A549 (cell line): ENCODE measurements around the gene MAP1LC3A. TPM values are rescaled to one million over a fixed set of nuclear protein-coding genes. Genes with fewer than 3 reads are reported as not detected.

Experiments
- ATAC-seq, 2 experiments: fragments of 200-7000 bp in 1 of 2; fragments of >200 bp in 1 of 2; cut with Nextera tagmentation in 1 of 2; cut with Tn5 transposase in 1 of 2; 3 replicates each; pipeline versions ENCODE4 v1.8.0 to v1.9.1; 2018 to 2020; ENCODE audit warnings: mild to moderate bottlenecking in 1 of 2, moderate library complexity in 1 of 2
- CTCF ChIA-PET: fragments of 300-600 bp; sonication (Branson Sonifier 250); formaldehyde crosslinking; extraction: SDS; loops from one replicate; lab custom pipeline; 2021; ENCODE audit warnings: antibody characterized with exemption, inconsistent platforms; lab: Yijun Ruan, JAX
- POLR2A ChIA-PET: fragments of 350-600 bp; formaldehyde crosslinking; extraction: SDS; loops from one replicate; lab custom pipeline; 2021; ENCODE audit warnings: antibody characterized with exemption, inconsistent platforms; lab: Yijun Ruan, JAX
- DNase-seq, 2 experiments: peaks; one replicate each; pipeline versions ENCODE4 v3.0.0 to v3.0.0-alpha.2; 2011 to 2016; ENCODE audit warnings: low read depth in 1 of 2, low spot score in 1 of 2
- FAIRE-seq: peaks from 2 replicates; lab custom pipeline; 2011; peaks lifted over from hg19 to GRCh38; lab: Jason Lieb, UNC
- H3K27ac ChIP-seq, 2 experiments: fragments of >200 bp; sonication (Bioruptor Twin); formaldehyde crosslinking; 3 replicates each; pipeline ENCODE4 v1.5.1; 2016 to 2017
- H3K4me1 ChIP-seq: fragments of >200 bp; sonication (Bioruptor Twin); formaldehyde crosslinking; 3 replicates; pipeline ENCODE4 v1.6.1; 2016
- H3K4me2 ChIP-seq: fragments of >200 bp; sonication (Bioruptor Twin); formaldehyde crosslinking; 3 replicates; pipeline ENCODE4 v1.6.1; 2016
- H3K4me3 ChIP-seq: fragments of >200 bp; sonication (Bioruptor Twin); formaldehyde crosslinking; 3 replicates; pipeline ENCODE4 v1.5.1; 2016
- H3K9me3 ChIP-seq: fragments of >200 bp; sonication (Bioruptor Twin); formaldehyde crosslinking; 3 replicates; pipeline ENCODE4 v1.6.1; 2016
- CBX8 ChIP-seq: fragments of 200-600 bp; sonication (generic); IDR thresholded peaks from 2 replicates; pipeline ENCODE4 v1.6.1; 2016
- EHF ChIP-seq: fragments of 250-450 bp; sonication (Bioruptor Pico); IDR thresholded peaks from 2 replicates; pipeline ENCODE4 v1.5.0; 2020; ENCODE audit warnings: mild to moderate bottlenecking
- EHMT2 ChIP-seq: fragments of 200-600 bp; sonication (generic); IDR thresholded peaks from 2 replicates; pipeline ENCODE4 v1.6.1; 2016; ENCODE audit warnings: antibody characterized with exemption, low read depth, mild to moderate bottlenecking, moderate library complexity
- EP300 ChIP-seq, 2 experiments: fragments of >200 bp; sonication (Bioruptor Twin); formaldehyde crosslinking; IDR thresholded peaks; 2 replicates in 1 of 2; 3 replicates in 1 of 2; pipeline ENCODE4 v1.6.1; 2016 to 2017
- ESRRA ChIP-seq: fragments of 150-350 bp; IDR thresholded peaks from 2 replicates; pipeline ENCODE4 v1.6.1; 2014; ENCODE audit warnings: mild to moderate bottlenecking, low read length, borderline replicate concordance
- HOXB5 ChIP-seq: fragments of 250-450 bp; sonication (Bioruptor Pico); IDR thresholded peaks from 2 replicates; pipeline ENCODE4 v1.5.0; 2020; ENCODE audit warnings: mild to moderate bottlenecking, moderate library complexity
- KDM5A ChIP-seq: fragments of 200-600 bp; sonication (generic); IDR thresholded peaks from 2 replicates; pipeline ENCODE4 v1.6.1; 2016; ENCODE audit warnings: antibody characterized with exemption, mild to moderate bottlenecking
- MAZ ChIP-seq: fragments of 150-350 bp; IDR thresholded peaks from 2 replicates; pipeline ENCODE4 v1.6.1; 2014; ENCODE audit warnings: antibody characterized with exemption, low read depth, low read length, borderline replicate concordance
- NFE2L2 ChIP-seq: fragments of 150-350 bp; conservative IDR thresholded peaks from 2 replicates; pipeline ENCODE4 v1.6.1; 2014; ENCODE audit warnings: low read length
- NR3C1 ChIP-seq: fragments of >200 bp; sonication (Bioruptor Twin); formaldehyde crosslinking; IDR thresholded peaks from 3 replicates; pipeline ENCODE4 v1.6.1; 2017
- POLR2AphosphoS2 ChIP-seq: conservative IDR thresholded peaks from 2 replicates; pipeline ENCODE4 v1.6.1; 2012; ENCODE audit warnings: low read length, improper control_type of control experiment, inconsistent platforms
- RAD21 ChIP-seq, 2 experiments: fragments of >200 bp in 1 of 2; sonication (Bioruptor Twin) in 1 of 2; formaldehyde crosslinking in 1 of 2; IDR thresholded peaks in 1 of 2; conservative IDR thresholded peaks in 1 of 2; 2 replicates in 1 of 2; 3 replicates in 1 of 2; pipeline ENCODE4 v1.6.1; 2012 to 2018; ENCODE audit warnings: inconsistent platforms in 1 of 2
- RNF2 ChIP-seq: fragments of 200-600 bp; sonication (generic); IDR thresholded peaks from 2 replicates; pipeline ENCODE4 v1.6.1; 2016; ENCODE audit warnings: low read depth, mild to moderate bottlenecking, antibody characterized with exemption, moderate library complexity, borderline replicate concordance
- SMC3 ChIP-seq: fragments of >200 bp; sonication (Bioruptor Twin); formaldehyde crosslinking; IDR thresholded peaks from 3 replicates; pipeline ENCODE4 v1.6.1; 2018; ENCODE audit warnings: inconsistent platforms
- TFCP2L1 ChIP-seq: fragments of 250-450 bp; sonication (Bioruptor Pico); IDR thresholded peaks from 2 replicates; pipeline ENCODE4 v1.5.0; 2021; ENCODE audit warnings: mild to moderate bottlenecking
- ZC3H11A ChIP-seq: fragments of 450-650 bp; IDR thresholded peaks from 2 replicates; pipeline ENCODE4 v1.6.1; 2014; ENCODE audit warnings: antibody characterized with exemption, mild to moderate bottlenecking
- ZFP36 ChIP-seq: fragments of 450-650 bp; IDR thresholded peaks from 2 replicates; pipeline ENCODE4 v1.6.1; 2014; ENCODE audit warnings: borderline replicate concordance; ENCODE audit not compliant: partially characterized antibody
- whole genome bisulfite sequencing: methylation state at CpG from one replicate; pipeline ENCODE4 v1.1.6; 2017; ENCODE audit errors: missing lambda C conversion rate; 5-methylcytosine and 5-hydroxymethylcytosine counted together
- polyA plus RNA-seq, 4 experiments: library from polyadenylated mRNA; depleted of rRNA in 3 of 4; stranded (reverse); fragments of >200 nt; fragmentation: RNase III in 1 of 4; extraction: RNeasy Plus Mini Kit Qiagen cat#74134 plus additional on column Dnase treatment in 1 of 4; gene quantifications; 2 replicates in 3 of 4; 3 replicates in 1 of 4; pipeline ENCODE4 v1.2.3, GENCODE V29; 2011 to 2017
- TF ChIP-seq, protein P1 (sequence below): IDR thresholded peaks from 2 replicates; pipeline ENCODE4 v1.6.1; 2012
- TF ChIP-seq, protein P2 (sequence below): IDR thresholded peaks from 2 replicates; pipeline ENCODE4 v1.6.1; 2012
- TF ChIP-seq, protein P3 (sequence below): fragments of >200 bp; sonication (Bioruptor Twin); formaldehyde crosslinking; IDR thresholded peaks from 3 replicates; pipeline ENCODE4 v1.5.1; 2016
- TF ChIP-seq, protein P4 (sequence below): fragments of >200 bp; sonication (Bioruptor Twin); formaldehyde crosslinking; IDR thresholded peaks from 3 replicates; pipeline ENCODE4 v1.6.1; 2016
- TF ChIP-seq, protein P5 (sequence below): fragments of 150-350 bp; IDR thresholded peaks from 2 replicates; pipeline ENCODE4 v1.6.1; 2014; ENCODE audit warnings: low read depth, mild to moderate bottlenecking, low read length
- TF ChIP-seq, protein P6 (sequence below): fragments of 250-450 bp; sonication (Bioruptor Pico); IDR thresholded peaks from 2 replicates; pipeline ENCODE4 v1.5.0; 2021; ENCODE audit warnings: mild to moderate bottlenecking, moderate library complexity, borderline replicate concordance

The MAP1LC3A gene
- polyA plus RNA-seq, 2 of the 4 experiments (the other 2 are of a cell fraction) = 4.3 to 15.7 TPM

DNA sequence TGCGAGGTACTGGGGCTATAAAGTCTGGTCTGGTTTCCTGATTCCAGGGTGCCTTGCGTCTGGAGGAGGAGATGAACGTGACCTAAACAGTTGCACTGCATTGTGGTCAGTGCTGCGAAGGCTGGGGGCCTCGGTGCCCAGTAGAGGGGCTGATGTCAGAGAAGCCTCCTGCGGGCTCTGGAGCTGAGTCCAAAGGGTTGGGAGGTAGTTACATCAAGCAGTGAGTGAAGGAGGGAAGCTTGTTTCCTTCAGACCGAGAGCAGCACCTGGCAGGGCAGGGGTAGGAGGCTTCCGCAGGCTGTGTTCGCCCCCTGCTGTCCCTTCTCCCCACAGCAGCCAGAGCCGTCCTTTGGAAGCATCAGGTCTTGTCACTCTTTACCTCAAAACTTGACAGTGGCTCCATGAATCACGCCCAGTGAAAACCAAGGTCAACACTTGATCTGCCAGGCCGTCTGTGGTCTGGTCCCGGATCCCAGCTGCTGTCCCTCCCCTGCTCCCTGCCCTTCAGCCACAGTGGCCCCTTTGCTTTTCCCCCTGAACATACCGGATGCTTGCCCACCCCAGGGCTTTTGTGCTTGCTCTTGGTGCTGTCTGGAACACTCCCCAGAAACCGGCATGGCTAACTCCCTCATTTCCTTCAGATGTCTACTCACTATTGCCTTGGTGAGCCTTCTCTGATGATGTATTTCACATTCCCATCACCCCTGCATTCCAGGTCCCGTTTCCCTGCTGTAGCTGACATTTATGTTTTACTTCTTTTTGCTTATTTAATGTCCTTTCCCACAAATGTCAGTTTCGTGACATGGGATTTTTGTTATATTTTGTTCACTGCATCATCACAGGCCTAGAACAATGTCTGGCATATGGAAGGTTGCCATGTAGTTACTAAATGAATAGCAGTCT is 35.3 kb upstream of the MAP1LC3A start:
- Histone ChIP-seq H3K9me3 (no peaks in the 10 kb centered on the region), H3K4me3 (no peak overlapping the region)
- FAIRE-seq (no peak), ATAC-seq (peak; percentile 54 to 73)
- TF ChIP-seq, protein P1, sequence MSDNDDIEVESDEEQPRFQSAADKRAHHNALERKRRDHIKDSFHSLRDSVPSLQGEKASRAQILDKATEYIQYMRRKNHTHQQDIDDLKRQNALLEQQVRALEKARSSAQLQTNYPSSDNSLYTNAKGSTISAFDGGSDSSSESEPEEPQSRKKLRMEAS = 0 out of 2 replicates have a peak, but pooled peaks have one; percentile 18
- TF ChIP-seq MAZ (no peak), SMC3 (peak; percentile 69), RAD21 (conservative IDR thresholded peaks at IDR 0.05 in 1 of 2, IDR thresholded peaks at IDR 0.05 in 1 of 2) (peak; percentile 78 to 91), TFCP2L1 (CRISPR knock-in tag) (no peak)
- TF ChIP-seq, protein P2, sequence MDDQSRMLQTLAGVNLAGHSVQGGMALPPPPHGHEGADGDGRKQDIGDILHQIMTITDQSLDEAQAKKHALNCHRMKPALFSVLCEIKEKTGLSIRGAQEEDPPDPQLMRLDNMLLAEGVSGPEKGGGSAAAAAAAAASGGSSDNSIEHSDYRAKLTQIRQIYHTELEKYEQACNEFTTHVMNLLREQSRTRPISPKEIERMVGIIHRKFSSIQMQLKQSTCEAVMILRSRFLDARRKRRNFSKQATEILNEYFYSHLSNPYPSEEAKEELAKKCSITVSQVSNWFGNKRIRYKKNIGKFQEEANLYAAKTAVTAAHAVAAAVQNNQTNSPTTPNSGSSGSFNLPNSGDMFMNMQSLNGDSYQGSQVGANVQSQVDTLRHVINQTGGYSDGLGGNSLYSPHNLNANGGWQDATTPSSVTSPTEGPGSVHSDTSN = no peak
- TF ChIP-seq, protein P3, sequence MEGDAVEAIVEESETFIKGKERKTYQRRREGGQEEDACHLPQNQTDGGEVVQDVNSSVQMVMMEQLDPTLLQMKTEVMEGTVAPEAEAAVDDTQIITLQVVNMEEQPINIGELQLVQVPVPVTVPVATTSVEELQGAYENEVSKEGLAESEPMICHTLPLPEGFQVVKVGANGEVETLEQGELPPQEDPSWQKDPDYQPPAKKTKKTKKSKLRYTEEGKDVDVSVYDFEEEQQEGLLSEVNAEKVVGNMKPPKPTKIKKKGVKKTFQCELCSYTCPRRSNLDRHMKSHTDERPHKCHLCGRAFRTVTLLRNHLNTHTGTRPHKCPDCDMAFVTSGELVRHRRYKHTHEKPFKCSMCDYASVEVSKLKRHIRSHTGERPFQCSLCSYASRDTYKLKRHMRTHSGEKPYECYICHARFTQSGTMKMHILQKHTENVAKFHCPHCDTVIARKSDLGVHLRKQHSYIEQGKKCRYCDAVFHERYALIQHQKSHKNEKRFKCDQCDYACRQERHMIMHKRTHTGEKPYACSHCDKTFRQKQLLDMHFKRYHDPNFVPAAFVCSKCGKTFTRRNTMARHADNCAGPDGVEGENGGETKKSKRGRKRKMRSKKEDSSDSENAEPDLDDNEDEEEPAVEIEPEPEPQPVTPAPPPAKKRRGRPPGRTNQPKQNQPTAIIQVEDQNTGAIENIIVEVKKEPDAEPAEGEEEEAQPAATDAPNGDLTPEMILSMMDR = peak; percentile 60
- TF ChIP-seq, all 56 proteins: peak for 4
- Histone ChIP-seq H3K27ac (0 out of 6 replicates have a peak overlapping the region, but pooled peaks of 1 of the 2 experiments have one; percentile 12), H3K4me1 (peaks cover 50% of the 10 kb centered on the region), H3K4me2 (peak overlapping the region; percentile 42)
- peak; percentile 57 to 82 for DNase-seq
- POLR2A ChIA-PET = interaction anchor here (0.6 to 0.8 kb wide), 2 partner anchors 209 to 329 kb away, joined by 3 read pairs; no protein-coding TSS in a partner anchor
- CTCF ChIA-PET = interaction anchor here (0.6 to 7.4 kb wide), 45 partner anchors 8 to 583 kb away, joined by 3 to 106 read pairs (median 4); partner anchors contain the start of gene ITCH
- WGBS = 42% methylated on average over 17 of the region's 17 CpGs

DNA sequence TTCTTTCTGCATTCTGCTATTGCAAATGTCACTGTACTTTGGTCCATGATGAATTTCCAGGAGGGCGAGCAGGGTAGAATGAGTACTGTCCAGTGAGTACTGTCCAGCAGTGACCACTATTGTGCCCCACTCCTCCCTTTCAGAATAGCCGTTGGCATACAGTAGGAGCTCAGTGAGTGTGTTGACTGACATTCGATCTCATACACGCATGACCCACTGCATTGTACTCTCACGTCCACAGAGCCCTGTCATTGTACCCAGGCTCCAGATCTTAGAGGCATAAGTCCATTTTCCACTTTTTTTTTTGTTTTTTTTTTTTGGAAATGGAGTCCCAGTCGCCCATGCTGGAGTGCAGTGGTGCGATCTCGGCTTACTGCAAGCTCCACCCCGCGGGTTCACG is 34.1 kb upstream of the MAP1LC3A start:
- no peak for TF ChIP-seq TFCP2L1 (CRISPR knock-in tag)
- no peak for TF ChIP-seq NR3C1
- TF ChIP-seq ESRRA = no peak
- no peak for TF ChIP-seq POLR2AphosphoS2
- no peak for TF ChIP-seq RNF2
- no peak for TF ChIP-seq ZFP36
- TF ChIP-seq CBX8 = no peak
- no peak for TF ChIP-seq HOXB5 (CRISPR knock-in tag)
- TF ChIP-seq, all 56 proteins: peak for 0
- no peak overlapping the region for H3K4me3 ChIP-seq
- no peak overlapping the region; a peak in 1 of 6 replicates for H3K27ac ChIP-seq
- H3K9me3 ChIP-seq = no peaks in the 10 kb centered on the region
- no peak overlapping the region; the same call in 2 of the 3 replicates for H3K4me2 ChIP-seq
- WGBS = 95% methylated on average over 11 of the region's 11 CpGs
- no peak for DNase-seq
- POLR2A ChIA-PET = no interaction called here
- ATAC-seq = no peak
- FAIRE-seq = no peak
- CTCF ChIA-PET = interaction anchor here (0.6 to 7.4 kb wide), 7 partner anchors 15 to 333 kb away, joined by 3 to 106 read pairs (median 6); no protein-coding TSS in a partner anchor
- H3K4me1 ChIP-seq = peaks cover 55% of the 10 kb centered on the region

DNA sequence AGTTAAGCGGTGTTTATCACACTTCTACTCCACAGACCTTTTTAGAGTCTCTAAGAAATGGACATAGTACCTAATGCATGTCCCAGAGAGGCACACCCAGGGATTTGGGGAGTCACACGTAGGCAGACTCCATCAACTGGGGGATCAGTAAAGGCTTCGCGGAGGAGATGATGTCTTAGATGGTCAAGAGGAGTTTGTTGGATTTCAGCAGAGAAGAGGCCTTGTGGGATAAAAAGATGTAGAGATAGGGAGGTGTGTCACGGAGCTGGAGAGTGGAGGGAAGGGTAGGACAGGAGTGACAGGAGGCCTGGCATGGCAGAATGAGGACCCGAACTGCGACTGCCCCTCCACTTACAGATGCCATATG is 33.2 kb upstream of the MAP1LC3A start:
- Histone ChIP-seq H3K9me3 (no peaks in the 10 kb centered on the region), H3K4me1 (peaks cover 55% of the 10 kb centered on the region), H3K27ac (peak overlapping the region; percentile 46 to 83), H3K4me3 (peak overlapping the region; percentile 13; the same call in 1 of the 3 replicates), H3K4me2 (peak overlapping the region; percentile 76)
- FAIRE-seq (no peak), ATAC-seq (peak in 1 of 2 experiments; percentile 36; a peak in 3 of 6 replicates), DNase-seq (no peak)
- CTCF ChIA-PET = interaction anchor here (1.0 to 7.4 kb wide), 6 partner anchors 14 to 335 kb away, joined by 3 to 106 read pairs (median 4); no protein-coding TSS in a partner anchor
- POLR2A ChIA-PET = interaction anchor here (1.4 to 1.8 kb wide), 2 partner anchors 9 to 33 kb away, joined by 4 to 12 read pairs; partner anchors contain the start of genes DYNLRB1 and MAP1LC3A
- WGBS = 66% methylated on average over 7 of the region's 7 CpGs
- TF ChIP-seq EHMT2 = no peak
- no peak for TF ChIP-seq HOXB5 (CRISPR knock-in tag)
- no peak for TF ChIP-seq ZC3H11A
- TF ChIP-seq, protein P4, sequence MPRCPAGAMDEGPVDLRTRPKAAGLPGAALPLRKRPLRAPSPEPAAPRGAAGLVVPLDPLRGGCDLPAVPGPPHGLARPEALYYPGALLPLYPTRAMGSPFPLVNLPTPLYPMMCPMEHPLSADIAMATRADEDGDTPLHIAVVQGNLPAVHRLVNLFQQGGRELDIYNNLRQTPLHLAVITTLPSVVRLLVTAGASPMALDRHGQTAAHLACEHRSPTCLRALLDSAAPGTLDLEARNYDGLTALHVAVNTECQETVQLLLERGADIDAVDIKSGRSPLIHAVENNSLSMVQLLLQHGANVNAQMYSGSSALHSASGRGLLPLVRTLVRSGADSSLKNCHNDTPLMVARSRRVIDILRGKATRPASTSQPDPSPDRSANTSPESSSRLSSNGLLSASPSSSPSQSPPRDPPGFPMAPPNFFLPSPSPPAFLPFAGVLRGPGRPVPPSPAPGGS = no peak
- TF ChIP-seq, protein P5, sequence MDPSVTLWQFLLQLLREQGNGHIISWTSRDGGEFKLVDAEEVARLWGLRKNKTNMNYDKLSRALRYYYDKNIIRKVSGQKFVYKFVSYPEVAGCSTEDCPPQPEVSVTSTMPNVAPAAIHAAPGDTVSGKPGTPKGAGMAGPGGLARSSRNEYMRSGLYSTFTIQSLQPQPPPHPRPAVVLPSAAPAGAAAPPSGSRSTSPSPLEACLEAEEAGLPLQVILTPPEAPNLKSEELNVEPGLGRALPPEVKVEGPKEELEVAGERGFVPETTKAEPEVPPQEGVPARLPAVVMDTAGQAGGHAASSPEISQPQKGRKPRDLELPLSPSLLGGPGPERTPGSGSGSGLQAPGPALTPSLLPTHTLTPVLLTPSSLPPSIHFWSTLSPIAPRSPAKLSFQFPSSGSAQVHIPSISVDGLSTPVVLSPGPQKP = no peak
- TF ChIP-seq NFE2L2 = no peak
- TF ChIP-seq, protein P6, sequence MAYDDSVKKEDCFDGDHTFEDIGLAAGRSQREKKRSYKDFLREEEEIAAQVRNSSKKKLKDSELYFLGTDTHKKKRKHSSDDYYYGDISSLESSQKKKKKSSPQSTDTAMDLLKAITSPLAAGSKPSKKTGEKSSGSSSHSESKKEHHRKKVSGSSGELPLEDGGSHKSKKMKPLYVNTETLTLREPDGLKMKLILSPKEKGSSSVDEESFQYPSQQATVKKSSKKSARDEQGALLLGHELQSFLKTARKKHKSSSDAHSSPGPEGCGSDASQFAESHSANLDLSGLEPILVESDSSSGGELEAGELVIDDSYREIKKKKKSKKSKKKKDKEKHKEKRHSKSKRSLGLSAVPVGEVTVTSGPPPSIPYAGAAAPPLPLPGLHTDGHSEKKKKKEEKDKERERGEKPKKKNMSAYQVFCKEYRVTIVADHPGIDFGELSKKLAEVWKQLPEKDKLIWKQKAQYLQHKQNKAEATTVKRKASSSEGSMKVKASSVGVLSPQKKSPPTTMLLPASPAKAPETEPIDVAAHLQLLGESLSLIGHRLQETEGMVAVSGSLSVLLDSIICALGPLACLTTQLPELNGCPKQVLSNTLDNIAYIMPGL (CRISPR knock-in tag) = no peak
- TF ChIP-seq EP300 (IDR thresholded peaks at IDR 0.05) = no peak
- TF ChIP-seq KDM5A = no peak
- no peak for TF ChIP-seq ESRRA
- TF ChIP-seq RNF2 = no peak
- TF ChIP-seq EHF = no peak
